WTC11 (cell line): Measurements from ENCODE around the gene RRP8. TPM values are rescaled to one million over a fixed set of nuclear protein-coding genes. Genes with fewer than 3 reads are reported as not detected.

Experiments used
- ATAC-seq: fragments of 200-7000 bp; cut with Tn5 transposase; 2 replicates; pipeline ENCODE4 v1.10.0; 2021; ENCODE audit warnings: mild to moderate bottlenecking, moderate library complexity
- CTCF ChIA-PET: fragments of 300-600 bp; sonication (Branson Sonifier 250); formaldehyde crosslinking; loops from one replicate; lab custom pipeline; 2021; ENCODE audit warnings: antibody characterized with exemption; lab: Charles Lee
- POLR2A ChIA-PET: fragments of 350-600 bp; sonication (Branson Sonifier 250); formaldehyde crosslinking; loops from one replicate; lab custom pipeline; 2021; ENCODE audit warnings: antibody characterized with exemption; lab: Charles Lee
- DNase-seq: peaks from one replicate; pipeline ENCODE4 v3.0.0; 2021; ENCODE audit warnings: low spot score
- H3K27ac Mint-ChIP-seq: 2 replicates; pipeline ENCODE4 v1.8.0; 2021; ENCODE audit warnings: mixed read lengths
- H3K27me3 Mint-ChIP-seq: 2 replicates; pipeline ENCODE4 v1.8.0; 2021; ENCODE audit warnings: low read depth, mild to moderate bottlenecking, moderate library complexity, mixed read lengths
- H3K36me3 Mint-ChIP-seq: 2 replicates; pipeline ENCODE4 v1.8.0; 2021; ENCODE audit warnings: mixed read lengths
- H3K4me1 Mint-ChIP-seq: 2 replicates; pipeline ENCODE4 v1.8.0; 2022; ENCODE audit warnings: mixed read lengths
- H3K4me3 Mint-ChIP-seq: 2 replicates; pipeline ENCODE4 v1.8.0; 2021; ENCODE audit warnings: mild to moderate bottlenecking, moderate library complexity, mixed read lengths
- H3K9me3 Mint-ChIP-seq: 2 replicates; pipeline ENCODE4 v1.8.0; 2021; ENCODE audit warnings: mixed read lengths
- E2F4 ChIP-seq: sonication (generic); formaldehyde crosslinking; IDR thresholded peaks from 2 replicates; pipeline ENCODE4 v1.8.1; 2022; ENCODE audit warnings: low read depth, mild to moderate bottlenecking, moderate library complexity, missing genetic modification reagents, borderline replicate concordance
- ETV6 ChIP-seq: sonication (generic); formaldehyde crosslinking; IDR thresholded peaks from 2 replicates; pipeline ENCODE4 v1.8.1; 2022; ENCODE audit warnings: mild to moderate bottlenecking, missing genetic modification reagents
- FOXP1 ChIP-seq: sonication (generic); formaldehyde crosslinking; IDR thresholded peaks from 2 replicates; pipeline ENCODE4 v1.8.0; 2022; ENCODE audit warnings: missing genetic modification reagents, mild to moderate bottlenecking, moderate library complexity, borderline replicate concordance
- HMGA2 ChIP-seq: fragments of 250-450 bp; sonication (Bioruptor Pico); IDR thresholded peaks from 2 replicates; pipeline ENCODE4 v1.4.0; 2021; ENCODE audit warnings: mild to moderate bottlenecking, moderate library complexity
- MXD4 ChIP-seq: fragments of 250-450 bp; sonication (Bioruptor Pico); IDR thresholded peaks from 2 replicates; pipeline ENCODE4 v1.8.0; 2021; ENCODE audit warnings: mild to moderate bottlenecking, moderate library complexity, borderline replicate concordance
- NR2C2 ChIP-seq: sonication (generic); formaldehyde crosslinking; IDR thresholded peaks from 2 replicates; pipeline ENCODE4 v1.8.0; 2022; ENCODE audit warnings: mild to moderate bottlenecking, missing genetic modification reagents
- RELA ChIP-seq: sonication (generic); formaldehyde crosslinking; IDR thresholded peaks from 2 replicates; pipeline ENCODE4 v1.8.1; 2022; ENCODE audit warnings: missing genetic modification reagents, mild to moderate bottlenecking, borderline replicate concordance
- SMAD4 ChIP-seq: sonication (generic); formaldehyde crosslinking; IDR thresholded peaks from 2 replicates; pipeline ENCODE4 v1.8.0; 2022; ENCODE audit warnings: mild to moderate bottlenecking, missing genetic modification reagents
- TEAD1 ChIP-seq: sonication (generic); formaldehyde crosslinking; IDR thresholded peaks from 2 replicates; pipeline ENCODE4 v1.8.0; 2022; ENCODE audit warnings: mild to moderate bottlenecking, missing genetic modification reagents
- ZBTB21 ChIP-seq: sonication (generic); formaldehyde crosslinking; IDR thresholded peaks from 2 replicates; pipeline ENCODE4 v1.8.1; 2023; ENCODE audit warnings: mild to moderate bottlenecking, missing genetic modification reagents, borderline replicate concordance
- ZNF232 ChIP-seq: sonication (generic); formaldehyde crosslinking; IDR thresholded peaks from 2 replicates; pipeline ENCODE4 v1.8.0; 2022; ENCODE audit warnings: mild to moderate bottlenecking, missing genetic modification reagents
- ZNF263 ChIP-seq: sonication (generic); formaldehyde crosslinking; IDR thresholded peaks from 2 replicates; pipeline ENCODE4 v1.8.1; 2022; ENCODE audit warnings: low read depth, mild to moderate bottlenecking, moderate library complexity, missing genetic modification reagents
- ZNF317 ChIP-seq: sonication (generic); formaldehyde crosslinking; IDR thresholded peaks from 2 replicates; pipeline ENCODE4 v1.8.1; 2023; ENCODE audit warnings: low read depth, mild to moderate bottlenecking, moderate library complexity, missing genetic modification reagents, borderline replicate concordance
- ZNF396 ChIP-seq: fragments of 250-450 bp; sonication (Bioruptor Pico); IDR thresholded peaks from 2 replicates; pipeline ENCODE4 v1.8.0; 2021; ENCODE audit warnings: mild to moderate bottlenecking, moderate library complexity, borderline replicate concordance
- ZNF671 ChIP-seq: fragments of 250-450 bp; sonication (Bioruptor Pico); IDR thresholded peaks from 2 replicates; pipeline ENCODE4 v1.8.0; 2021; ENCODE audit warnings: mild to moderate bottlenecking
- ZSCAN18 ChIP-seq: fragments of 250-450 bp; sonication (Bioruptor Pico); IDR thresholded peaks from 2 replicates; pipeline ENCODE4 v2.1.2; 2022; ENCODE audit warnings: mild to moderate bottlenecking, moderate library complexity
- total RNA-seq: library from RNA; stranded (reverse); gene quantifications from 3 replicates; pipeline ENCODE4 v1.2.3, GENCODE V29; 2021
- TF ChIP-seq, protein P1 (sequence below): fragments of 250-450 bp; sonication (Bioruptor Pico); IDR thresholded peaks from 2 replicates; pipeline ENCODE4 v1.9.0; 2021; ENCODE audit warnings: mild to moderate bottlenecking, borderline replicate concordance
- TF ChIP-seq, protein P2 (sequence below): sonication (generic); formaldehyde crosslinking; IDR thresholded peaks from 2 replicates; pipeline ENCODE4 v1.8.0; 2023; ENCODE audit warnings: mild to moderate bottlenecking, missing genetic modification reagents
- TF ChIP-seq, protein P3 (sequence below): fragments of 250-450 bp; sonication (Bioruptor Pico); IDR thresholded peaks from 2 replicates; pipeline ENCODE4 v1.9.0; 2021; ENCODE audit warnings: mild to moderate bottlenecking

RRP8 gene
- total RNA-seq, 1 experiment from 2014 or later, result 15.0 TPM

DNA sequence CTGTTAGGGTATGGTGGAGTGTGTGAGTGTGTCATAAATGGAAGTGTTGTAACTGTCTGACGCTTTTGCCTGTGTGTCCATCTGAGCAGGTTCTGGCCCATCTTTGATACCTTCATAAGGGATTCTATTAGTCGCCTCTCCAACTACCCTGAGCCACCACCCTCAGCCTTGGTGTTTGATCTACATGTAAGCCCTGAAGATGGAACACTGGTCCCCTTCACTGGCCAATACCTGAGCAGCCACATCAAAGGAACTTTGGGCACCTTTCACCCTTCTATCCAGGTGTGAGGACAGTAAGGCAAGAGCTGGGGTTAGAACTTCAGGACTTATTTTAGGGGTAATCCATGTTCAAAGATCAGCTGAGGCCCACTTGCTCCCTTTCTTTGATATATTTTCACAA, 55.3 kb downstream of the RRP8 start (continued):
- TF ChIP-seq E2F4 (CRISPR knock-in tag) (no peak), ZBTB21 (no peak), RELA (CRISPR knock-in tag) (no peak), ZNF263 (CRISPR knock-in tag) (no peak), ETV6 (no peak), ZNF396 (no peak), MXD4 (CRISPR knock-in tag) (no peak)
- TF ChIP-seq, protein P1, sequence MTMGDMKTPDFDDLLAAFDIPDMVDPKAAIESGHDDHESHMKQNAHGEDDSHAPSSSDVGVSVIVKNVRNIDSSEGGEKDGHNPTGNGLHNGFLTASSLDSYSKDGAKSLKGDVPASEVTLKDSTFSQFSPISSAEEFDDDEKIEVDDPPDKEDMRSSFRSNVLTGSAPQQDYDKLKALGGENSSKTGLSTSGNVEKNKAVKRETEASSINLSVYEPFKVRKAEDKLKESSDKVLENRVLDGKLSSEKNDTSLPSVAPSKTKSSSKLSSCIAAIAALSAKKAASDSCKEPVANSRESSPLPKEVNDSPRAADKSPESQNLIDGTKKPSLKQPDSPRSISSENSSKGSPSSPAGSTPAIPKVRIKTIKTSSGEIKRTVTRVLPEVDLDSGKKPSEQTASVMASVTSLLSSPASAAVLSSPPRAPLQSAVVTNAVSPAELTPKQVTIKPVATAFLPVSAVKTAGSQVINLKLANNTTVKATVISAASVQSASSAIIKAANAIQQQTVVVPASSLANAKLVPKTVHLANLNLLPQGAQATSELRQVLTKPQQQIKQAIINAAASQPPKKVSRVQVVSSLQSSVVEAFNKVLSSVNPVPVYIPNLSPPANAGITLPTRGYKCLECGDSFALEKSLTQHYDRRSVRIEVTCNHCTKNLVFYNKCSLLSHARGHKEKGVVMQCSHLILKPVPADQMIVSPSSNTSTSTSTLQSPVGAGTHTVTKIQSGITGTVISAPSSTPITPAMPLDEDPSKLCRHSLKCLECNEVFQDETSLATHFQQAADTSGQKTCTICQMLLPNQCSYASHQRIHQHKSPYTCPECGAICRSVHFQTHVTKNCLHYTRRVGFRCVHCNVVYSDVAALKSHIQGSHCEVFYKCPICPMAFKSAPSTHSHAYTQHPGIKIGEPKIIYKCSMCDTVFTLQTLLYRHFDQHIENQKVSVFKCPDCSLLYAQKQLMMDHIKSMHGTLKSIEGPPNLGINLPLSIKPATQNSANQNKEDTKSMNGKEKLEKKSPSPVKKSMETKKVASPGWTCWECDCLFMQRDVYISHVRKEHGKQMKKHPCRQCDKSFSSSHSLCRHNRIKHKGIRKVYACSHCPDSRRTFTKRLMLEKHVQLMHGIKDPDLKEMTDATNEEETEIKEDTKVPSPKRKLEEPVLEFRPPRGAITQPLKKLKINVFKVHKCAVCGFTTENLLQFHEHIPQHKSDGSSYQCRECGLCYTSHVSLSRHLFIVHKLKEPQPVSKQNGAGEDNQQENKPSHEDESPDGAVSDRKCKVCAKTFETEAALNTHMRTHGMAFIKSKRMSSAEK (CRISPR knock-in tag), result no peak

DNA sequence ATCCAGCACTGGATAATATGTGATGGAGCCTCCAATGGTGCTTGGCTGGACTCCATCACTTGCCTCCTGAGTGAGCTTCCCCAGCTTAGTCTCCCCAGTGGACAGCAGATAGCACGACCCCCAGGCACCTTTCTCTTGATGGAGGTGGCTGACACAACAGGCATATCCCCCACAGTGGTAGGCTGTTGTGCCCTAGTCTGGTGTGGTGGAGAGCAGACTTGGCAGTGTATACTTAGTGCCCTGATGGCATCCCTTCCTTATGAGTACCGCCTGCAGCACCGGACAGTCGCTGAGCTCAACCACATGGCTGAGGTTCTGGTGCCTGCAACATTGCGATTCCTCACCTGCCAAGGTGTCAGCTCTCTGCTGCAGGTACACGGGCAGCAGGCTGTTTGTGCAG, 56.2 kb downstream of the RRP8 start:
- ChIA-PET POLR2A (no interaction called here), CTCF (interaction anchor here (1.0 to 3.2 kb wide), 2 partner anchors 16 kb away, joined by 3 to 13 read pairs; no protein-coding TSS in a partner anchor)
- no peaks in the 10 kb centered on the region for H3K27me3 Mint-ChIP-seq
- TF ChIP-seq NR2C2 (CRISPR knock-in tag) (no peak), HMGA2 (CRISPR knock-in tag) (no peak), ZNF232 (no peak), ZSCAN18 (CRISPR knock-in tag) (no peak)
- ATAC-seq, result no peak
- DNase-seq, result no peak
- no peaks in the 10 kb centered on the region for H3K4me1 Mint-ChIP-seq
- H3K9me3 Mint-ChIP-seq, result no peaks in the 10 kb centered on the region
- H3K27ac Mint-ChIP-seq, result no peak overlapping the region
- H3K36me3 Mint-ChIP-seq, result no peaks in the 10 kb centered on the region
- no peak overlapping the region for H3K4me3 Mint-ChIP-seq

- no peak for DNase-seq
- Mint-ChIP-seq H3K27ac (no peak overlapping the region), H3K4me3 (no peak overlapping the region), H3K4me1 (no peaks in the 10 kb centered on the region), H3K27me3 (no peaks in the 10 kb centered on the region)
- ChIA-PET CTCF (interaction anchor here (3.2 kb wide), 1 partner anchor 15 kb away, joined by 13 read pairs; no protein-coding TSS in a partner anchor), POLR2A (no interaction called here)
- no peak for ATAC-seq
- no peak for TF ChIP-seq ZNF671 (CRISPR knock-in tag)
- TF ChIP-seq SMAD4, result no peak
- TF ChIP-seq, protein P2, sequence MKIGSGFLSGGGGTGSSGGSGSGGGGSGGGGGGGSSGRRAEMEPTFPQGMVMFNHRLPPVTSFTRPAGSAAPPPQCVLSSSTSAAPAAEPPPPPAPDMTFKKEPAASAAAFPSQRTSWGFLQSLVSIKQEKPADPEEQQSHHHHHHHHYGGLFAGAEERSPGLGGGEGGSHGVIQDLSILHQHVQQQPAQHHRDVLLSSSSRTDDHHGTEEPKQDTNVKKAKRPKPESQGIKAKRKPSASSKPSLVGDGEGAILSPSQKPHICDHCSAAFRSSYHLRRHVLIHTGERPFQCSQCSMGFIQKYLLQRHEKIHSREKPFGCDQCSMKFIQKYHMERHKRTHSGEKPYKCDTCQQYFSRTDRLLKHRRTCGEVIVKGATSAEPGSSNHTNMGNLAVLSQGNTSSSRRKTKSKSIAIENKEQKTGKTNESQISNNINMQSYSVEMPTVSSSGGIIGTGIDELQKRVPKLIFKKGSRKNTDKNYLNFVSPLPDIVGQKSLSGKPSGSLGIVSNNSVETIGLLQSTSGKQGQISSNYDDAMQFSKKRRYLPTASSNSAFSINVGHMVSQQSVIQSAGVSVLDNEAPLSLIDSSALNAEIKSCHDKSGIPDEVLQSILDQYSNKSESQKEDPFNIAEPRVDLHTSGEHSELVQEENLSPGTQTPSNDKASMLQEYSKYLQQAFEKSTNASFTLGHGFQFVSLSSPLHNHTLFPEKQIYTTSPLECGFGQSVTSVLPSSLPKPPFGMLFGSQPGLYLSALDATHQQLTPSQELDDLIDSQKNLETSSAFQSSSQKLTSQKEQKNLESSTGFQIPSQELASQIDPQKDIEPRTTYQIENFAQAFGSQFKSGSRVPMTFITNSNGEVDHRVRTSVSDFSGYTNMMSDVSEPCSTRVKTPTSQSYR (CRISPR knock-in tag), result no peak
- no peak for TF ChIP-seq FOXP1 (CRISPR knock-in tag)
- TF ChIP-seq, protein P3, sequence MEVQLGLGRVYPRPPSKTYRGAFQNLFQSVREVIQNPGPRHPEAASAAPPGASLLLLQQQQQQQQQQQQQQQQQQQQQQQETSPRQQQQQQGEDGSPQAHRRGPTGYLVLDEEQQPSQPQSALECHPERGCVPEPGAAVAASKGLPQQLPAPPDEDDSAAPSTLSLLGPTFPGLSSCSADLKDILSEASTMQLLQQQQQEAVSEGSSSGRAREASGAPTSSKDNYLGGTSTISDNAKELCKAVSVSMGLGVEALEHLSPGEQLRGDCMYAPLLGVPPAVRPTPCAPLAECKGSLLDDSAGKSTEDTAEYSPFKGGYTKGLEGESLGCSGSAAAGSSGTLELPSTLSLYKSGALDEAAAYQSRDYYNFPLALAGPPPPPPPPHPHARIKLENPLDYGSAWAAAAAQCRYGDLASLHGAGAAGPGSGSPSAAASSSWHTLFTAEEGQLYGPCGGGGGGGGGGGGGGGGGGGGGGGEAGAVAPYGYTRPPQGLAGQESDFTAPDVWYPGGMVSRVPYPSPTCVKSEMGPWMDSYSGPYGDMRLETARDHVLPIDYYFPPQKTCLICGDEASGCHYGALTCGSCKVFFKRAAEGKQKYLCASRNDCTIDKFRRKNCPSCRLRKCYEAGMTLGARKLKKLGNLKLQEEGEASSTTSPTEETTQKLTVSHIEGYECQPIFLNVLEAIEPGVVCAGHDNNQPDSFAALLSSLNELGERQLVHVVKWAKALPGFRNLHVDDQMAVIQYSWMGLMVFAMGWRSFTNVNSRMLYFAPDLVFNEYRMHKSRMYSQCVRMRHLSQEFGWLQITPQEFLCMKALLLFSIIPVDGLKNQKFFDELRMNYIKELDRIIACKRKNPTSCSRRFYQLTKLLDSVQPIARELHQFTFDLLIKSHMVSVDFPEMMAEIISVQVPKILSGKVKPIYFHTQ (CRISPR knock-in tag), result no peak
- TF ChIP-seq ZBTB21, result no peak
- TF ChIP-seq ZNF317 (CRISPR knock-in tag), result no peak
- TF ChIP-seq TEAD1 (CRISPR knock-in tag), result no peak
- TF ChIP-seq, all 79 proteins: peak for 0
- H3K36me3 Mint-ChIP-seq, result no peaks in the 10 kb centered on the region
- H3K9me3 Mint-ChIP-seq, result no peaks in the 10 kb centered on the region
Measured at GRCh38 chr11:6546735-6547134, 56.7 kb downstream of the RRP8 start.
